Activated CD4-positive, alpha-beta T cell treated with anti-CD3 and anti-CD28 coated beads, Interleukin-2, Interleukin-6, amounts not matched to agents 100 ng/mL and 50 ng/mL, durations not matched to agents 16 hours and 8 hours (primary cell): ENCODE measurements around the gene HYAL1.
A peak's percentile ranks its signal among the peaks of the same experiment; 100 is the strongest.

Experiments
- DNase-seq: peaks from one replicate; pipeline ENCODE4 v3.0.0-alpha.2; 2020

HYAL1 gene

GRCh38 chr3:50334339-50335075 is 31.1 kb upstream of the HYAL1 start:
- DNase-seq = no peak

- no peak for DNase-seq
Measured at GRCh38 chr3:50333744-50334328, 30.5 kb upstream of the HYAL1 start.

GRCh38 chr3:50331364-50331907 is 28.1 kb upstream of the HYAL1 start:
- DNase-seq = no peak

- no peak for DNase-seq
Measured at GRCh38 chr3:50330330-50330729, 27.0 kb upstream of the HYAL1 start.

- peak; percentile 97 for DNase-seq
Measured at GRCh38 chr3:50327943-50328691, 24.7 kb upstream of the HYAL1 start, which contains the start of gene TUSC2. TUSC2 (minus strand) TSS chr3:50328223; CDS start chr3:50328099, 124 bp downstream.

GRCh38 chr3:50327129-50327528 is 23.8 kb upstream of the HYAL1 start:
- no peak for DNase-seq

- DNase-seq = no peak
Measured at GRCh38 chr3:50326182-50326541, 22.8 kb upstream of the HYAL1 start.

GRCh38 chr3:50325497-50326181 is 22.3 kb upstream of the HYAL1 start:
- no peak for DNase-seq

GRCh38 chr3:50325113-50325480 is 21.7 kb upstream of the HYAL1 start:
- DNase-seq = no peak

- DNase-seq = peak; percentile 71
Measured at GRCh38 chr3:50324351-50325112, 21.2 kb upstream of the HYAL1 start.

GRCh38 chr3:50323614-50324199 is 20.3 kb upstream of the HYAL1 start:
- no peak for DNase-seq

- DNase-seq = no peak
Measured at GRCh38 chr3:50323092-50323600, 19.8 kb upstream of the HYAL1 start.

GRCh38 chr3:50322386-50323091 is 19.2 kb upstream of the HYAL1 start, which contains the start of gene HYAL2:
HYAL2 (minus strand) TSS chr3:50322745; CDS start chr3:50320489, 2,256 bp downstream.
- DNase-seq = no peak

- DNase-seq = no peak
Measured at GRCh38 chr3:50322115-50322385, 18.7 kb upstream of the HYAL1 start.

GRCh38 chr3:50321336-50322114 is 18.2 kb upstream of the HYAL1 start:
- peak; percentile 89 for DNase-seq

GRCh38 chr3:50320853-50321335 is 17.5 kb upstream of the HYAL1 start:
- peak; percentile 71 for DNase-seq

GRCh38 chr3:50319894-50320625 is 16.7 kb upstream of the HYAL1 start:
- DNase-seq = no peak

GRCh38 chr3:50319181-50319893 is 16.0 kb upstream of the HYAL1 start:
- DNase-seq = no peak

- DNase-seq = no peak
Measured at GRCh38 chr3:50318615-50319014, 15.2 kb upstream of the HYAL1 start.
